GM23248 (cell line): ENCODE data around the gene ISL1. TPM values are rescaled to one million over a fixed set of nuclear protein-coding genes. Genes with fewer than 3 reads are reported as not detected.

Experiments used
- DNase-seq: peaks from one replicate; pipeline ENCODE4 v3.0.0-alpha.2; 2015
- H2AFZ ChIP-seq: fragments of 200-600 bp; sonication (generic); 2 replicates; pipeline ENCODE4 v1.6.1; 2016; ENCODE audit warnings: antibody characterized with exemption
- H3F3A ChIP-seq: fragments of 200-600 bp; sonication (generic); 2 replicates; pipeline ENCODE4 v1.6.1; 2016; ENCODE audit warnings: mild to moderate bottlenecking, antibody characterized with exemption, mixed run types; ENCODE audit not compliant: insufficient read depth
- H3K27ac ChIP-seq: fragments of 200-600 bp; sonication (generic); 2 replicates; pipeline ENCODE4 v1.5.1; 2016; ENCODE audit warnings: mild to moderate bottlenecking
- H3K27me3 ChIP-seq: fragments of 200-600 bp; sonication (generic); replicated peaks from 2 replicates; pipeline ENCODE4 v1.6.1; 2016; ENCODE audit warnings: mild to moderate bottlenecking; ENCODE audit not compliant: insufficient read depth
- H3K36me3 ChIP-seq: fragments of 200-600 bp; sonication (generic); 2 replicates; pipeline ENCODE4 v1.6.1; 2016; ENCODE audit warnings: low read depth, mild to moderate bottlenecking
- H3K4me1 ChIP-seq: fragments of 200-600 bp; sonication (generic); 2 replicates; pipeline ENCODE4 v1.6.1; 2016; ENCODE audit warnings: mild to moderate bottlenecking; ENCODE audit not compliant: insufficient read depth
- H3K4me2 ChIP-seq: fragments of 200-600 bp; sonication (generic); one replicate; pipeline ENCODE4 v1.6.1; 2016; ENCODE audit warnings: mild to moderate bottlenecking; ENCODE audit not compliant: unreplicated experiment
- H3K4me3 ChIP-seq: fragments of 200-600 bp; sonication (generic); 2 replicates; pipeline ENCODE4 v1.5.1; 2016; ENCODE audit warnings: mild to moderate bottlenecking
- H3K79me2 ChIP-seq: fragments of 200-600 bp; sonication (generic); 2 replicates; pipeline ENCODE4 v1.6.1; 2016; ENCODE audit warnings: mild to moderate bottlenecking; ENCODE audit not compliant: insufficient read depth
- H3K9ac ChIP-seq: fragments of 200-600 bp; sonication (generic); 2 replicates; pipeline ENCODE4 v1.6.1; 2016; ENCODE audit warnings: mild to moderate bottlenecking
- H3K9me2 ChIP-seq: fragments of 200-600 bp; sonication (generic); 2 replicates; pipeline ENCODE4 v1.6.1; 2016; ENCODE audit warnings: mixed run types, mild to moderate bottlenecking, moderate library complexity; ENCODE audit not compliant: insufficient read depth
- H3K9me3 ChIP-seq: fragments of 200-600 bp; sonication (generic); one replicate; pipeline ENCODE4 v1.6.1; 2017; ENCODE audit warnings: low read depth
- H4K20me1 ChIP-seq: fragments of 200-600 bp; sonication (generic); 2 replicates; pipeline ENCODE4 v1.6.0; 2016; ENCODE audit not compliant: insufficient read depth
- EZH2 ChIP-seq: fragments of 200-600 bp; sonication (generic); IDR thresholded peaks from 2 replicates; pipeline ENCODE4 v1.6.1; 2018; ENCODE audit warnings: antibody characterized with exemption, mild to moderate bottlenecking; ENCODE audit not compliant: insufficient read depth, poor library complexity, severe bottlenecking
- EZH2phosphoT487 ChIP-seq: fragments of 200-600 bp; sonication (generic); IDR thresholded peaks from 2 replicates; pipeline ENCODE4 v1.6.1; 2018; ENCODE audit warnings: antibody characterized with exemption, moderate library complexity, mild to moderate bottlenecking, low read depth; ENCODE audit not compliant: insufficient read depth
- WGBS, 2 experiments: methylation state at CpG; one replicate each; pipeline ENCODE4 v1.1.6; 2015 to 2017; ENCODE audit warnings: low lambda C conversion rate in 2 of 2, low coverage in 1 of 2; ENCODE audit errors: missing lambda C conversion rate in 2 of 2; 5-methylcytosine and 5-hydroxymethylcytosine counted together
- in situ Hi-C: fragments of 300-500 bp; cut with MboI; formaldehyde crosslinking; loops from 2 replicates; pipeline ENCODE4 v1.15.0; 2020
- polyA plus RNA-seq: library from polyadenylated mRNA; unstranded; fragments of >200 nt; fragmentation: Nextera tagmentation; extraction: Ambion mirVana; gene quantifications from 2 replicates; pipeline ENCODE4 v1.2.1, GENCODE V29; 2016
- total RNA-seq: library from RNA; depleted of rRNA; stranded (reverse); fragments of >200 nt; shearing (Covaris generic); gene quantifications from 2 replicates; pipeline ENCODE4 v1.2.3, GENCODE V29; 2014

Gene ISL1
- total and polyA plus RNA-seq, 2 experiments from 2014 or later = not detected

DNA sequence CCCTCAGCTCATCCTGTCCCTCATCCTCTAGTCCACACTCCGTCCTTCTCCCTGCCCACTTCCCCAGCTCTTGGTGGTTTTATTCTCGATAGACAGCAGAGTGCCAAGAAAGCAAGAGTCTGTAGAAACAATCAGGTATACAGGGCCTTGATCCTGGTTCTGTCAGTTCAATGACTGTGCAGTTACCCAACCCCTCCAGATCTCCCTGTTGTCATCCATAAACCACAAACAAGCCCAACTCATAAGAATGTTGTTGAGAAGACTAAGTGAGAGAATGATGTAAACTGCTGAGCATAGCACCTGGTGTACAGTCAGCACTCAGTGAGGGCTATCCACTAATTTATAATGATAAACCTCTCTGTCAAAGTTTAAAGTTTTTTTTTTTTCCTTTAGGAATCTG, 31.3 kb downstream of the ISL1 start:
- WGBS, 2 experiments = 33 to 34% methylated on average over 2 of the region's 2 CpGs
- H2AFZ ChIP-seq = no peak overlapping the region
- no peaks in the 10 kb centered on the region for H3K9me3 ChIP-seq
- no peaks in the 10 kb centered on the region for H3K4me1 ChIP-seq
- in situ Hi-C loops = no loop called here
- no peak overlapping the region for H3K4me3 ChIP-seq
- no peak for TF ChIP-seq EZH2phosphoT487
- no peak for TF ChIP-seq EZH2
- no peak overlapping the region for H3K4me2 ChIP-seq
- H3K9ac ChIP-seq = no peak overlapping the region
- H3K79me2 ChIP-seq = no peaks in the 10 kb centered on the region
- no peaks in the 10 kb centered on the region for H3K27me3 ChIP-seq
- no peak overlapping the region for H3K27ac ChIP-seq
- H4K20me1 ChIP-seq = no peaks in the 10 kb centered on the region
- H3K9me2 ChIP-seq = no peaks in the 10 kb centered on the region
- no peaks in the 10 kb centered on the region for H3F3A ChIP-seq
- H3K36me3 ChIP-seq = no peaks in the 10 kb centered on the region
- DNase-seq = no peak

DNA sequence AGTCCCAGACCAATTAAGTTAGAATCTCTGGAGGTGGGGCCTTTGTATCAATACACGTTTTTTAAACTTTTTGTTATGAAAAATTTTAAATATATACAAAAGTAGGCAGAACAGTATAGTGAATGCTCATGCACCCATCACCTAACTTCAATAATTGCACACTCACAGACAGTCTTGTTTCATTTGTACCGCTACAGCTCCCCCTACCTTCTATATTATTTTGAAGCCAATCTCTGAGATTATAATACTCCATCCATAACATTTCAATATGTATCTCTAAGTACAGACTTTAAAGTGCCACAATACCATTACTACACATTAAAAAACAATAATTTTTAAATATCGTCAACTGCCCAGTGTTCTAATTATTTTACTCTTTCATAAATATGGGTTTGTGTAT, 32.9 kb downstream of the ISL1 start:
- Histone ChIP-seq H3K27me3 (no peaks in the 10 kb centered on the region), H3K4me2 (no peak overlapping the region), H3K9ac (no peak overlapping the region), H3K4me3 (no peak overlapping the region), H3F3A (no peaks in the 10 kb centered on the region), H4K20me1 (no peaks in the 10 kb centered on the region), H3K36me3 (no peaks in the 10 kb centered on the region), H3K9me2 (no peaks in the 10 kb centered on the region), H3K9me3 (no peaks in the 10 kb centered on the region), H3K79me2 (no peaks in the 10 kb centered on the region), H3K4me1 (no peaks in the 10 kb centered on the region), H3K27ac (no peak overlapping the region), H2AFZ (no peak overlapping the region)
- in situ Hi-C loops = no loop called here
- no peak for DNase-seq
- 32 to 34% methylated on average over 3 of the region's 3 CpGs for whole genome bisulfite sequencing, 2 experiments
- TF ChIP-seq EZH2 (no peak), EZH2phosphoT487 (no peak)

DNA sequence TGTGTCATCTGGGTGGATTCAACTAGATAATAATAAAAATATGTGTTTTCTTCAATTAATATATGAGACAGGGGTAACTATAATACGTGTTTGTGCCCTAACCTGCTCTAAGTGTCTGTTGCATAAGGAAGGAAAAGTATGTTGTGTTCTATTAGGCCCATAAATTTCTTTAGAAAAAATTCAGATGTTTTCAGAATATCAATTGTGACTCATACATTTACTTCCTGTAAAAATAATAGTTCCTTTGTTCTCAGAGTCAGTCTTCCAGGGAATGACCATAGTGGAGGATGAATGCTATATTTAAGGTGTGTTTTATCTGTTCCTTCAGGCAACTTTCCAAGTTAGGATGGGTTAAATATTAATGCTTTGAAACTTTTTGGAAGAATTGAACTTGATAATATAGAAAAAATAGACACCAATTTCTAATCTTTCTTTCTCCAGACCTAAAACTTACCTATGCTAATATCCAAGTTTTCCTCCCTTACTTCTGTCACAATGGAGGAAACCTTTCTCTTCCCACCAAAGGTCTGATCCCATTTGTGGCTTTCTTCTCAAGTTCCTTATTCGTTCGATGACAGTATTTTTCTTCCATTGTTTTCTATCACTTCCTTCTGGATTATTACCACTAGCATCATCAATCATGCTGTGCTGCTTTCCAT, 49.9 kb downstream of the ISL1 start:
- Histone ChIP-seq H3K36me3 (no peaks in the 10 kb centered on the region), H3K27me3 (no peaks in the 10 kb centered on the region), H3K79me2 (no peaks in the 10 kb centered on the region), H3K27ac (no peak overlapping the region), H3K9me3 (no peaks in the 10 kb centered on the region), H2AFZ (no peak overlapping the region), H3K4me1 (no peaks in the 10 kb centered on the region), H3F3A (no peaks in the 10 kb centered on the region), H3K4me3 (no peak overlapping the region), H3K9me2 (no peaks in the 10 kb centered on the region), H4K20me1 (no peaks in the 10 kb centered on the region), H3K4me2 (no peak overlapping the region), H3K9ac (no peak overlapping the region)
- in situ Hi-C loops = no loop called here
- TF ChIP-seq EZH2 (no peak), EZH2phosphoT487 (no peak)
- no peak for DNase-seq
- 28 to 32% methylated on average over 3 of the region's 3 CpGs for WGBS, 2 experiments

DNA sequence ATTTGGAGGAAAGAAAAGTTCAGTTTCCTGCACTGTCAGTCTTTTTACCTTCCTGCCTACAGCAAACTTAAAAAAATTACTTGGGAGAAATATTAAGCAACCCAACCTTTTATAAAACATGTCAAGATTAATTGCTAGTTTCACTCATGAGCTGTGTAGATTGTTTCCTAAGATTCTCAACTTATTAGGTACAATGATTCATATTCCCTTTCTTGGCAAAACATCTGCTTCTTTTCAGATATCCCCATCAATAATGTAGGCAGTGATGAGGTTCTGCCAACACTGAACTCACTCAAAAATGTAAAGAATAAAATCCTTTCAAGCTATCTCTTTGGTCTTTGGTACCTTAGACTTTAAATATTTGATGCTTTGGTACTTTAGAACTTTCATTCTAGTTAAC, 56.0 kb downstream of the ISL1 start:
- no peaks in the 10 kb centered on the region for H4K20me1 ChIP-seq
- no peaks in the 10 kb centered on the region for H3K9me3 ChIP-seq
- no peaks in the 10 kb centered on the region for H3K27me3 ChIP-seq
- no peak overlapping the region for H3K4me2 ChIP-seq
- H3K4me1 ChIP-seq = no peaks in the 10 kb centered on the region
- H3K79me2 ChIP-seq = no peaks in the 10 kb centered on the region
- no peak overlapping the region for H3K4me3 ChIP-seq
- H3K36me3 ChIP-seq = no peaks in the 10 kb centered on the region
- no peak overlapping the region for H3K9ac ChIP-seq
- no peak for TF ChIP-seq EZH2phosphoT487
- no peak for TF ChIP-seq EZH2
- in situ Hi-C loops = no loop called here
- H3K27ac ChIP-seq = no peak overlapping the region
- H3K9me2 ChIP-seq = no peaks in the 10 kb centered on the region
- no peak for DNase-seq
- H2AFZ ChIP-seq = no peak overlapping the region
- no peaks in the 10 kb centered on the region for H3F3A ChIP-seq
